Measurements from ENCODE around the gene RFX4.
"Not testable (repeated sequence)": the region's sequence is repeated elsewhere in the genome, so short reads cannot be mapped to it uniquely, and the experiment has no call there.

Gene RFX4

DNA sequence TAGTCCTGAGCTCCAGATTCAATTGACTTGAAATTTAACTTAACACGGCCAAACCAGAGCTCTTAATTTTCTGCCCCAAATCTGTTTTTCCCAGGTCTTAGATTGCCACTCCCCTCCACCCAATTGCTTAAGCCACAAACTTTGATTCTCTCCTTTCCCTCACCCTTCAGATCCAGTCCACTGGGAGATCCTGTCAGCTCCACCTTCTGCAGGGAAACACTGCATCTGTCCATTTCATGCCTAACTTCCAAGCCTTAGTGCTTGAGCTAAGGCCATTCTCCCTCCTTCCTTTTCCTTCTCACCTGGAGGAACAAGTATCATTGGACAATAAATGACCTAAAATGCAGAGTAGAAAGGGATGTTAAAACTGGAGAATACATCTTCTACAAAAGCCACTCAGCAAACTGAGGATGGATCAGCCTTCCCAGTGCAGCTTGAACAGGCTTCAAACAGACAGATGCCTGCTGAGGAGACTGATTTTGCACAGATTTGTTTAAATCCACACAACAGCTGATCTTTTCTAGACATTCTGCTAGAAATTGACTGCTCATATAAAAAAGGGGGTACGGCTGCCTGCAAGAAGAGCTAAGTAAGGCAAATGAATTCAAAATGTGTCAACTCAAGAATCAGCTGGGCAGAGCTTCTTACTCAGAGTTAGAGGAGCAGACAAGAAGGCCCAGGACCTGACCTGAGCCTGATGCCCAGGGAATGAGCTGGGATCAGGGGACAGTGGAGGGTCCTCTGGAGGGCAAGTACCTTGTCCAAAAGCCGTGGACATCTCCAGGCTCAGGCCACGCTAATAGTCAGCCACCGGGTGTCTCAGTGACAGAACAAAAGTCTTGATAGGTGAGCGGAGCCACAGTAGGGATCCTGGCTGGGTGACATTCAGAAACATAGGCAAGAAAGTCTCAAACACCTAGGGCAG, 110.4 kb downstream of the RFX4 start:
- DNase-seq, result no peak

DNA sequence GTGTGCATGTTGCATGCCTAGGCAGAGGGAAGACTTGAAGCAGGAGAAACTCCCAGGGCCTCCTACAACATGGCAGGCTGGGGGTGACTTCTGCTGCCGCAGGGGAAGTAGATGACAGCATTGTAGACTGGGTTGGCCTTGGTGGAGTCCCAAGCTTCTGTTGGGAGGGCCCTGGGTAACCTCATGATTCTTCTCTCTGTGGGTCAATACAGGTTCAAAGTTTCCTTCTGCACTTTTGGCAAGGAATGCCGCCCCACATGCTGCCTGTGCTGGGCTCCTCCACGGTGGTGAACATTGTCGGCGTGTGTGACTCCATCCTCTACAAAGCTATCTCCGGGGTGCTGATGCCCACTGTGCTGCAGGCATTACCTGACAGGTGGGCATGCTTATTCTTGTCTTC, 113.3 kb downstream of the RFX4 start:
- no peak for DNase-seq

DNA sequence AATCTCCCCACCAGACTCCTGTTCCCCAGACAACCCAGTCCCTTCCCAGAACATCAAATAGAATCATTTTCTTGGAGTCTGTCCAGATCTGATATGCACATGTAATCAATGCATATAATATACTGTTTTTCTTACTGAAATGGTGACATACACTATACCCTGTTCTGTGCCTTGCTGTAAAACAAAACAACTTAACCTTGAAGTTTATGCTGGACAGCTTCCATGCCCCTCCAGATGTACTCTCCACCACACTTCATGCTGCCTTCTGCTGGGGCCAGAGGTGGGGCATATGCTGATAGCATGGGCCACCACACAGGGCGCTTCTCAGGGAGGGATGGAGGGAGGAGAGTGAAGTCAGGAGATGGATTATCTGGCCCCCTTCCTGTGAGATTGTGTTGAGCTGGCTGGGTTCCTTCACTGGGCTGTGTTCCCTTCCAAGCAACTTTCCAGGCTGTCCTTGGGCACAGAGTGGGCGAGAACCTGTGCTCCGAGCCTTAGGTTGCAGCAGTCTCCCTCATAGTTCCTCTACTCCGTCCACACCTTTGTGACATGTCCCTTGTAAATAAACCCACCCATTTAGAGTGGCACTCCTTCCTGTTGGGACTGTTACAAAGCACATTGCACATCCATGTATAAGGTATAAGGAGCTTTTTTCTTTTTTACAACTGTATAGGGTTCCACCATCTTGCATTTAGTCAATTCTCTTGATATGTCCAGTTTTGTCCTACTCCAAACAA, 114.0 kb downstream of the RFX4 start:
- DNase-seq, result no peak

DNA sequence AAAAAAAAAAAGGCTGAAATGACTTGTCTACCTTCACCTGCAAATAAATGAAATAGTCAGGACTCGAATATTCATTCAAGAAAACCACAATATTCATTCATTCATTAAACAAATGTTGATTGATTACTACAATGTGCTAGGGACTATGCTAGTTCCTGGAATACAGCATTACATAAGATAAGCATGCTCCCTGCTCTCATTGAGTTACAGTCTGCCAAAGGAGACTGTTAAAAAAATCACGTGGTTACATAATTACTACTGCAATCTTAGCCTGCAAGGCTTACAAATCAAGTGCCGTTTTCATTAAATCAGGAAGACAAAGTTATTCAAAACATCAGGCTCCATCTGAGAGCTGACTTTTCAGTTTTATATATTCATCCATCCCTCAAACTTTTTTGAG, 121.3 kb downstream of the RFX4 start:
- no peak for DNase-seq

DNA sequence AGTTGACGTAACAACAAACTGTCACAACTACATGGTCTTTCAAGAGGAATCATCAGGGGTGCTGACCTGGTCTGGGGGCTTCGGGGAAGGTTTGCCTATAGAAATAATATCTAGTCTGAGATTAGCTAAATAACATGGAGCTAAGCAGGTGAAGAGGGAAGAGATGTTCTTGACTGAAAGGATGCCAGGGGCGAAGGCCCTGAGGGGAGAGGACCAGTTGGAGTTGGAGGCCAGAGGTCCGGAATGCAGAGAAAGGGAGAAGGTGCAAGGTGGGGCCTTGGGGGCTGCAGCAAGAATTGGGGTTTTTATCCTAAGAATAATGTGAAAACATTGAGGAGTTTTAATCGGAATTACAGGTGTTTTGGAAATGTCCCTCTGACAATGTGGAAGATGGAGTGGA, 123.2 kb downstream of the RFX4 start:
- no peak for DNase-seq

DNA sequence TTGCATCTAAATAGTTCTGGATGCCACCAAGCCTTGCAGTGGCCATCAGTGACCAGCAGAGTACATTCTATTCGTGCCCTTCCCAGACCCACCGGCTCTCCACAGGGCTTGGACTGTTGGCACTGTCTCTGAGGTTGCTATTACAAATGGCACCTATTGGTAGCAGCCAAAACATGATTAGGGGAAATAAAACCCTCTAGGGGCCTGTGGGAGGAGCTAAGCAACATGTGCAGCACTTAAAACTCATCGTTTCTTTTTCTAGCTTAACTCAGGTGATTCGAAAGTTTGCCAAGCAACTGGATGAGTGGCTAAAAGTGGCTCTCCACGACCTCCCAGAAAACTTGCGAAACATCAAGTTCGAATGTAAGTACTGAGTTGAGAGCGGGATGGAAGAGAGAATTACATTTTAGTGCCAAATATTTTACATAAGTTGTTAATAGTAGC, 126.3 kb downstream of the RFX4 start:
- DNase-seq, result no peak

DNA sequence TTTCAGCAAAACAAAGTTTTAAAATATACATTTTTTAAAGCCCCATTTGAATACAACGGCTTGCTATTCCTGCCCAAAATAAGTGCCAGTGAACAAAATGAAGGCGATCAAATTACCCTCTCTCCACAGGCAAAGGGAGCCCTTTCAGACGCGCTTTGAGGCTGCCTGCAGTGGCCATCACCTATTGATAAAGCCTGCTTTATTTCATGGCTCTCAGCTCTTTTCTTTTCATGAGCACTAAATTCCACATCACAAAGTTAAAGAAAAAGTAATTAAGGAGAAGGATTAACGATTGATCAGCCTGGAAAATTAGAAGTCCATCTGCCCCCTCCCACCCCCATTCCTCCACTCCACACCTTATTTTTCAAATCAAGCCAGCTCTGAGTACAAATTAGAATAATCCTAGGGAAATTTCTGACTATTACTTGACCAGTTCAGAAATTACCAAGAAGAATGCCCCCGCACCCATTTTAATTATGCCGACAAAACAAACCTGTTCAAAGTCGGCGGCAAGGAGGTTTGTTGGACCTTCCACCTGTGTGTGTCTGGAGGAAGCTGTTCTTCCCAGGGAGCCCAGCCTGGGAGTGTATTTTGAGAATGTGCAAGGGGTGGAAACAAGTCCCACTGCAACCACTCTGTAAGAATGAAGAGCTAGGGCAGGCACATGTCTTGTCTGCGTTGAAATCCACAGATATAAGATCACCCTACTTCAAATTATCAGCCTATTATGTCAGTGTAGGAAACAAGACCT, 127.5 kb downstream of the RFX4 start:
- DNase-seq, result no peak

DNA sequence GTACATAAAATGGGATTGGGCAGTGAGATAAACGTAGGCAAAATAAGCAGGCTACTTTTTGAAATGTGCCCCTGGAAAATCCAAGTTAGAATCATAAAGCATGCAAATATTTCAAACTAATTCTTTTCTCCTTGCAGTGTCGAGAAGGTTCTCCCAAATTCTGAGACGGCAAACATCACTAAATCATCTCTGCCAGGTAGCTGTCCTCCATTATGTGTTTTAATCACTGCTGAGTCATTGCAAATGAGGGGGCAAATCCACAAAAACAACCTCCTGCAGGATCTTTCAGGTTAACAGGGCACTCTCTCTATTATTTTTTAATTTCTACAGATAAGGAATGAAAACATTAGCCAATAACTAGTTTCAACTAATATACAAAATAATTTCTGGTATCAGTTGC, 128.5 kb downstream of the RFX4 start:
- DNase-seq, result no peak

DNA sequence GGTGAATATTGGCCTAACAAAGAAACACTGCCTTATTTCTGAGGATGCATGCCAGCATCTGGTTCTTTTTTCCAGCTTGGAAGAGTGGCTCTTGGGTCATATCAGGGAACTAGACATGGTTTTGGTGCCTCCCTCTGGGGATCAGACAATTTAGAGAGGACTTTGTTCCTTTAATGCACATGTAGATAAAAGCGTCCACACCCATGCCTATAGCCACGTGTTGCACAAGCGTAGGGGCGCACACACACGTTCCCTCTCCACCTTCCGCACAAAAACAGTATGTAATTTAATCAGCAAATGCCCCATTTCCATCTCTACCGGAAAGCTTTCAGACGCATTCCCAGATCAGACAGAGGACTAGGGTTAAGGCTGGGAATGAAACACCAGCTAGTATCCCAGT, 130.0 kb downstream of the RFX4 start:
- no peak for DNase-seq

DNA sequence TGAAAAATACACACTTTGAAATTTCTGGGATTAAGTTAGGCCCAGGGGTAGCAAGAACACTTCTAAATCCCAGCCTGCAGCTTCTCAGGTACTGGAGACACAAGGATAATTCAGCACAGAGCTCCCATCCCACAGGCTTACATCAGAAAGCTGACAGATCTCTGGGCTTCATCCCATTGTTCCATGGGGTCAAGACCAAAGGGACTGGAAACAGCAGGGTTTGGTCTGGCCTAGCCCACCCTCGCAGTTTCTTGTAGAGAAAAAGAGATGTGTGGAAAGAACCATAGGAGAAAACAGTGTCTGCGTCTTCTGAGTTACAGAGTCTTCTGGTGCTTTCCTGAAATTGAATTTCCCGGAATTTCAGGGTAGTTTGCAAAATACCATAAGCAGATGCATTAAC, 132.1 kb downstream of the RFX4 start:
- DNase-seq, result no peak

DNA sequence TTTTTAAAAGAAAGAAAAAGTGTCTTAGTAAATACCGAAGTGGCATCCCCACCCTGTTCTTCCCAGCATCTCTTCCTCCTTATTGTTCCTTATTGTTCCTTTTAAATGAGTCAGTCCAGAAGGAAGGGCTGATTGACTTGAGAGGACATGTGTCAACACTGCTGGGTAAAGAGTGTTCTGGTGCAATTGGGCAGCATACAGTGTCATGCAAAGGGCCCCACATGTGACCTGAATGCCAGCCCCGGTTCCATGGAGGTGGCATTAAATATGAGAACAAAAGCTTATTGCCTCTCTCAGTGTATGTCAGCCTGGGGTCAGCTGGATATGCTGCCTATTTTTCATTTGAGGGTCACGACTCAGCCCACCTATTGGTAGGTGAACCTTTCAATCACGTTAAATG, 132.8 kb downstream of the RFX4 start:
- no peak for DNase-seq

DNA sequence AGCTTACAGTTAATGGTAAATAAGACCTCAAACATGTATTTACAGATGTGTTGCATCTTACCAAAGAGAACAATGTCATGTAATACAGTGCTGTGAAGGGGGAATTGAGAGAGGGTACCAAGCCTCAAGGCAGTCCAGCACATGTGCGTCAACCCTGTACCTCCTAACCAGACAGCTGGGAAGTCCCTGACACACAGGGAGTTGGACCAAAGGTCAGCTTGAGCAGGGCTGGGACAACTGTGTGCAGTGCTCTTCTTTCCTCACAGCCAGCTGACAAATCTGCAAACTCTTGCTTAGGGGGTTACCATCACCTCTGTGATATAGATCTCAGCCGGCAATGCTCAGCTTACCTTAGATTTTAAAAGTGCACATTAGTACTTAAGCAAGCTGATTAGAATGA, 134.9 kb downstream of the RFX4 start:
- no peak for DNase-seq

DNA sequence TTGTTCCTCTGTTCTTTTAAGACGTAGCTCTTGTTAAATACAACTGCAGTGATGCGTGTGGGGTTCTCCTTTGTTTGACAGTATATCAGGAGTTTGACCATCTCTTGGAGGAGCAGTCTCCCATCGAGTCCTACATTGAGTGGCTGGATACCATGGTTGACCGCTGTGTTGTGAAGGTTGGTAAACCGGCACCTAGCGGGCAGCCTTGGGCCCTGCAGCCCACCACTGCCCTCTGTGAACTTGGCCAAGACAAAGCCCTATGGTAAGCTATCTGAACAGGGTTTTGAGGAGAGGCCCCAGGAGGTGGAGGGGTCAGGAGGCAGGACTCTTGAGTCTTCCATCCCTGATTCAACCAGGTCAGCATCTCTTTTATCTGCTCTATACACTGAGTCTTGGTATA, 137.1 kb downstream of the RFX4 start:
- no peak for DNase-seq

DNA sequence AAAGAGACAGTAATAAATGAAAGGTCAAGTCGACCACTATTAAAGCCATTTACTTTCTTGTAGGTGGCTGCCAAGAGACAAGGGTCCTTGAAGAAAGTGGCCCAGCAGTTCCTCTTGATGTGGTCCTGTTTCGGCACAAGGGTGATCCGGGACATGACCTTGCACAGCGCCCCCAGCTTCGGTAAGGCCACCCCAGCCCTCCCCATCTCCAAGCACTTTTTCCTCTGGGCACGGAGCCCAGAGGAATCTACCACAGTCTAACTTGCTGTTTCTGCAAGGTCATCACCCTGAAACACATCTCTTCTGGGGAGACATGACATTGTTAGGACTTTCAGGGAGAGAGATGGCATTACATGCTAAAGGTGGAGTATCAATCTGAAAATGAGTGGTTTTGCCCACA, 137.9 kb downstream of the RFX4 start:
- DNase-seq, result no peak

DNA sequence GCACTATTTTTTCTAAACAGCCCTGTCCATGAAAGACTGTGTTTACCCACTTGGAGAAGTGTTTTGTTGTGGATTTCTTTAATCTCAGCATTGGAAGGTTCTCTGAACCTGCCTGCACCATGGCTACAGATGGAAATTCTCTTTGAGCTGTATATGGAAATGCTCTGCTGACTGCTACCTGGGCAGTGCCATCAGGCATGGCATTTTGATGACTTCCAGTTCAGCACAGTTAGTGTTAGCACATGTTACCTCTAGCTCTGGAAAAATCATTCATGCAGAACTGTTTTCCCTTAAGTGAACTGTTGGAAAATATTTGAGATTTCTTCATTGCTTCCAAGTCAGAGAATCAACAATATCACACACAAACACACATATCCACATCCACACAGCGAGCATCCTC, 139.1 kb downstream of the RFX4 start:
- no peak for DNase-seq

DNA sequence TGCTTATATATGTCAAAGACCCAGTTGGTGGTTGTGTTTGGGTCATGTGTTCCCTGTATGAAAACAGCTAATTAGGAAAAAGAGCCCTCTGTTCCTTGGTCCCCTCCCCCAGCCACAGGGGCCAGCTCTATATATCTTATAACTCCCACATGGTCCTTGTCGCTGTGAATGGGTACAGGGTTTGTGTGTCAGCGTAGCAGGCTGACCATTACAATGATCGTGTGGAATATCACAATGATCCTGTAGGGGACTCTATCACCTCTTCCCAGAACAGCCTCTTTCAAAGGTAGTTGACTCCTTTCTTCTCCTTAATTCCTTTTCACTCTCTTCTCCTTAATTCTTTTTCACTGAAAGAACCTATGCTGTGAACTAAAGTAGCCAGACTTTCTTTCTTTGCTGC, 140.0 kb downstream of the RFX4 start:
- no peak for DNase-seq

DNA sequence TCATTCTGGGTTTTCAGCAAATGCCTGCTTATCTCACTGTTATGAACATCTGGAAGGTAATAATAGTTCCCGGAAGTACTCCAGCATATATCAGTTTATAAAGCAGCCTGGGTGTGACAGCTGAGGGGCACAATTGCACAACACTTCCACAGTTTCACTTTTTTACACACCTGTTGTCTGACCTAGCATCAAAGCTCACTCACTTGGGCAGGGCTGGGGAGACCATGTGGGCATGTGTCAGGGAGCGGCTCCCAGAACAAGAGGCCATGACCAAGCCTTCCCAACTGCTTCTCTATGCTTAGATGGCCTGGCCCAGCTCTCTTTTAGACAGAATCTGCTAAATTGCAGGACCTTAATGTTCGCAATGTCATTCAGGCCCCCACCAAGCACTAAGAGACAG, 140.6 kb downstream of the RFX4 start:
- no peak for DNase-seq

DNA sequence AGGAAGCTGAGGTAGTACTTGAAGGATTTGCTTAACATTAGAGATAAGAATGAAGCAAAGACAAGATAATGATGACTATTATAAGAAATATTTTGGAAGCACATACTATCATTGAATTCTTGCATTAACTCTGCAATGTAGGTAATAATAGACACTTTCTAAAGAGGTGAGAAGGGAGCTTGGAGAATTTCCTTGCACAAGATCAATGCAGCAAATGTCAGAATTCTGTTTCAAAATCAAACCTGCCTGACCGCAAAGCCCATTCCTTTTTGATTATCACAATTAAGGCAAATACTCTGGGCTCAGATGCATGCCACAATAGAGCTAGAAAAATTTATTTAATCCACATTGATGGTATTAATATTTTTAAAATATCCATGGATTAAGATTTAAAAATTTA, 141.3 kb downstream of the RFX4 start:
- no peak for DNase-seq

DNA sequence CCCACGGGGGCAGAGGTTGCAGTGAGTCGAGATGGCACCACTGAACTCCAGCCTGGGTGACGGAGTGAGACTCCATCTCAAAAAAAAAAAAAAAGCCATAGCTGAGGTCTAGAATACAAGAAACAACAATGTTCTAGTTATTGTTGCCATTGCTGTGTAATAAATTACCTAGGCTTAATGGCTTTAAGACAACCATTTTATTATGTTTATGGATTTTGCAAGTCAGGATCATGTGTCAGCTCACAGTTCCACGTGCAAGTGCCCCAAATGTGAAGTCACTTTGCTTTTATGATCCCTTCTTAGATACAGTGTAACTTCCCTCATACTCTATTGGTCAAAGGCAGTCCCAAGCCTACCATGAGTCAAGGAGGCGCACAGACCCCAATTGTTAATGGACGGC, 142.1 kb downstream of the RFX4 start:
- no peak for DNase-seq

DNA sequence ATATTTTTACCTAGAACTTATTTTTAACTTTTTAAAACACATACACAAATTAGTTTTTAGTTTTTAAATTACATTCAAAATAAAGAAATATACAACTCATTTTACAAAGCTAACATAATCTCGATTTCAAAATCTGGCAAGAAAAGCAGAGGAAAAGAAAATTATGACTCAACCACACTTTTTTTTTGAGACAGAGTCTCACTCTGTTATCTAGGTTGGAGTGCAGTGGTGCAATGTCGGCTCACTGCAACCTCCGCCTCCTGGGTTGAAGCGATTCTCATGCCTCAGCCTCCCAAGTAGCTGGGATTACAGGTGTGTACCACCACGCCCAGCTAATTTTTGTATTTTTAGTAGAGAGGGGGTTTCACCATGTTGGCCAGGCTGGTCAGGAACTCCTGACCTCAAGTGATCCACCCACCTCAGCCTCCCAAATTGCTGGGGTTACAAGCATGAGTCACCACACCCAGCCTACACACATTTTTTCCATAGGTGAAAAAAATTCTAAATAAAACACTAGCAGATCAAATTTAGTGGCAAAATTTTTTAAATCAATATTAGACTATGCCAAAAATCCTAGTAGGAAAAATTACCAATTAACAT, 143.9 kb downstream of the RFX4 start:
- DNase-seq, result not testable (repeated sequence)

DNA sequence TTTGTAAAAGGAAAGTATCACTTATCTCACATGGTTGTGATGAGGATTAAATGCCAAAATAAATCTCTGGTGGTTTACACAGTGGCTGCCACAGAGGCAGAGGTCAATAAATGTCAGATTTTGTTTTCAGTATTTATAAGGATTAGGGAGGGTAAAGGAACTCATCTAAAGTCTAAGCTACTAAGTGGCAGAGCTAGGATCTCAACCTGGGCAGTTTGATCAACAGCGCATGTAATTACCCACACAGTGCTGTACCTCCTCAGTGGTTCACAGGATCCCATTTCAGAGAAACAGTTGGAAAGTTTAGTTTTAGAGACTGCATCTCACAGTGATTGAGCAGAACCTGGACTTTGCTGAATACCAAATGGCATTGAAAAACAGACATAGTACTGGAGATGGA, 146.8 kb downstream of the RFX4 start:
- DNase-seq, result no peak

DNA sequence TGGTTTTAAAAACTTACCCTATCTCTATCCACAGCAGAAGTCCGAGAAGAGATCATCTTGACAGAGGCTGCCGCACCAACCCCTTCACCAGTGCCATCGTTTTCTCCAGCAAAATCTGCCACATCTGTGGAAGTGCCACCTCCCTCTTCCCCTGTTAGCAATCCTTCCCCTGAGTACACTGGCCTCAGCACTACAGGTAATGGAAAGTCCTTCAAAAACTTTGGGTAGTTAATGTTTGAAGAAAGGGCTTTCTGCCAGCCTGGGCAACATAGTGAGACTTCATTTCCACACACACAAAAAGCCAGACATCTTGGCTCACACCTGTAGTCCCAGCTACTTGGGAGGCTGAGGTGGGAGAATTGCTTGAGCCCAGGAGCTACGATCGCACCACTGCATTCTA, 150.1 kb downstream of the RFX4 start:
- DNase-seq, result no peak

DNA sequence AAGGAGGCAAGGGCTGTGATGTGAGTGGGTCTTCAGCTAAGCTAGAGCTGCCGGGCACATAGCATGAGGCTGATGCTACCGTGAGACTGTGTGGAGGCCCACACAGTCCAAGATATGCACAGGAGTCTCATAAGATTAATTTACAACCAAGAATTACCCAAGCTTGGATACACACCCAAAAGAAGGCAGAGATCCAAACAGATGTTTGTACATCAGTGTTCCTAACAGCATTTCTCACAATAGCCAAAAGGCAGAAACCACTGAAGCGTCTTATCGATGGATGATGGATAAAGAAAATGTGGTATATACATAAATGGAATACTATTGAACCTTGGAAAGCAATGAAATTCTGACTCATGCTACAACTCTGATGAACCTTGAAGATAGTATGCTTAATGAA, 150.9 kb downstream of the RFX4 start:
- DNase-seq, result no peak

Measured in activated effector memory CD4-positive, alpha-beta T cell treated with Interleukin-2 at 50 U/mL for 16 hours (primary cell).